B cell (primary cell): ENCODE results near the gene LSG1. TPM values are rescaled to one million over a fixed set of nuclear protein-coding genes. Genes with fewer than 3 reads are reported as not detected.

Experiments
- ATAC-seq: fragments of 200-7000 bp; cut with Tn5 transposase; one replicate; pipeline ENCODE4 v1.10.0; 2021; ENCODE audit warnings: low read depth, mild to moderate bottlenecking, moderate number of reproducible peaks, moderate library complexity
- CTCF ChIA-PET: fragments of 350-600 bp; sonication (Branson Sonifier 250); formaldehyde crosslinking; loops from one replicate; lab custom pipeline; 2021; ENCODE audit warnings: antibody characterized with exemption, inconsistent platforms; lab: Charles Lee
- POLR2A ChIA-PET: fragments of 350-600 bp; sonication (Branson Sonifier 250); formaldehyde crosslinking; loops from one replicate; lab custom pipeline; 2021; ENCODE audit warnings: antibody characterized with exemption; lab: Charles Lee
- DNase-seq: peaks from one replicate; pipeline ENCODE4 v3.0.0; 2013
- H2AFZ ChIP-seq: 2 replicates; pipeline ENCODE4 v1.6.1; 2012; ENCODE audit warnings: mild to moderate bottlenecking, low read depth, low read length; ENCODE audit not compliant: insufficient read depth, poor library complexity, severe bottlenecking
- H3K27ac ChIP-seq, 2 donors: 1 replicate in 1 of 2; 2 replicates in 1 of 2; pipeline ENCODE4 v1.5.1; 2012 to 2013; ENCODE audit warnings: low read length in 2 of 2, mild to moderate bottlenecking in 2 of 2, moderate library complexity in 1 of 2
- H3K27me3 ChIP-seq, 4 experiments: fragments of 200-600 bp in 1 of 4; sonication (generic) in 1 of 4; replicated peaks in 1 of 4; 1 replicate in 2 of 4; 2 replicates in 2 of 4; pipeline versions ENCODE4 v1.6.1 to v1.7.0; 2013 to 2016; ENCODE audit warnings: low read length in 3 of 4, mild to moderate bottlenecking in 2 of 4, mixed read lengths in 1 of 4, moderate library complexity in 1 of 4; ENCODE audit not compliant: insufficient read depth in 4 of 4, control insufficient read depth in 3 of 4; ENCODE audit errors: control extremely low read depth in 1 of 4
- H3K36me3 ChIP-seq, 2 experiments: replicated peaks in 1 of 2; 1 replicate in 1 of 2; 2 replicates in 1 of 2; pipeline versions ENCODE4 v1.6.1 to v1.7.1; 2013; ENCODE audit warnings: low read length in 1 of 2; ENCODE audit not compliant: insufficient read depth in 2 of 2, control insufficient read depth in 1 of 2; ENCODE audit errors: control extremely low read depth in 1 of 2, extremely low read depth in 1 of 2
- H3K4me1 ChIP-seq, 2 donors: fragments of 200-600 bp in 1 of 2; sonication (generic) in 1 of 2; 1 replicate in 1 of 2; 2 replicates in 1 of 2; pipeline versions ENCODE4 v1.5.1 to v1.6.1; 2013 to 2017; ENCODE audit warnings: low read length in 2 of 2; ENCODE audit not compliant: control insufficient read depth in 2 of 2, insufficient read depth in 2 of 2
- H3K4me2 ChIP-seq: replicated peaks from 2 replicates; pipeline ENCODE3; 2012; ENCODE audit warnings: mild to moderate bottlenecking, low read depth, low read length; ENCODE audit not compliant: poor library complexity, severe bottlenecking
- H3K4me3 ChIP-seq, 5 experiments: fragments of 200-600 bp in 1 of 5; sonication (generic) in 1 of 5; 1 replicate in 3 of 5; 2 replicates in 2 of 5; pipeline versions ENCODE4 v1.5.1 to v1.7.0; 2011 to 2016; ENCODE audit warnings: low read length in 4 of 5, mild to moderate bottlenecking in 4 of 5, low read depth in 2 of 5, control low read depth in 1 of 5, moderate library complexity in 1 of 5; ENCODE audit not compliant: insufficient read depth in 1 of 5; ENCODE audit errors: control extremely low read depth in 1 of 5, extremely low read depth in 1 of 5
- H3K79me2 ChIP-seq: fragments of 200-600 bp; sonication (generic); one replicate; pipeline ENCODE4 v1.6.0; 2016; ENCODE audit warnings: low read length; ENCODE audit not compliant: control insufficient read depth, insufficient read depth
- H3K9ac ChIP-seq: fragments of 200-600 bp; sonication (generic); 2 replicates; pipeline ENCODE4 v1.6.1; 2017; ENCODE audit warnings: mild to moderate bottlenecking, low read length, moderate library complexity
- H3K9me3 ChIP-seq, 3 donors: one replicate each; pipeline versions ENCODE4 v1.6.1 to v1.7.1; 2013; ENCODE audit warnings: low read length in 2 of 3; ENCODE audit not compliant: control insufficient read depth in 2 of 3, insufficient read depth in 1 of 3; ENCODE audit errors: control extremely low read depth in 1 of 3
- H4K20me1 ChIP-seq: 2 replicates; pipeline ENCODE4 v1.6.0; 2012; ENCODE audit warnings: mild to moderate bottlenecking, low read length; ENCODE audit not compliant: insufficient read depth, control insufficient read depth, poor library complexity, severe bottlenecking
- H3K27ac Mint-ChIP-seq: one replicate; pipeline ENCODE4 v1.8.0; 2021; ENCODE audit warnings: mixed read lengths
- H3K27me3 Mint-ChIP-seq: one replicate; pipeline ENCODE4 v1.8.0; 2021; ENCODE audit warnings: mixed read lengths
- H3K4me1 Mint-ChIP-seq: one replicate; pipeline ENCODE4 v1.8.0; 2021; ENCODE audit warnings: mixed read lengths
- H3K4me3 Mint-ChIP-seq: one replicate; pipeline ENCODE4 v1.8.0; 2021; ENCODE audit warnings: mixed read lengths
- H3K9me3 Mint-ChIP-seq: one replicate; pipeline ENCODE4 v1.8.0; 2022; ENCODE audit warnings: mixed read lengths; ENCODE audit not compliant: insufficient read depth
- CTCF ChIP-seq: fragments of 200-600 bp; IDR thresholded peaks from one replicate; pipeline ENCODE4 v1.8.0; 2022; ENCODE audit warnings: antibody characterized with exemption, mild to moderate bottlenecking
- EZH2 ChIP-seq: IDR thresholded peaks from 2 replicates; pipeline ENCODE4 v1.6.1; 2012; ENCODE audit warnings: borderline replicate concordance, low read depth, mild to moderate bottlenecking, moderate library complexity, low read length; ENCODE audit not compliant: insufficient read depth, poor library complexity, severe bottlenecking
- WGBS: methylation state at CpG from one replicate; pipeline ENCODE4 v1.1.5; 2013; ENCODE audit warnings: missing lambda C conversion rate; ENCODE audit not compliant: insufficient coverage; 5-methylcytosine and 5-hydroxymethylcytosine counted together
- intact Hi-C: fragments of 100-400 bp; cut with micrococcal nuclease; formaldehyde crosslinking; loops from one replicate; pipeline ENCODE4 v1.10.0; 2022
- polyA plus RNA-seq: library from polyadenylated mRNA; depleted of rRNA; stranded (reverse); fragments of >200 nt; gene quantifications from 2 replicates; pipeline ENCODE4 v1.2.3, GENCODE V29; 2012
- total RNA-seq, 2 donors: library from RNA; stranded (reverse); fragments of 120-200 nt in 1 of 2; gene quantifications; 1 replicate in 1 of 2; 2 replicates in 1 of 2; pipeline versions ENCODE4 v1.2.3 to v1.2.4, GENCODE V29; 2013 to 2022

LSG1 gene
- total and polyA plus RNA-seq, 2 donors (not counting 1 experiment from before 2014, with no cell fraction given) = 29.4 to 54.6 TPM

GRCh38 chr3:194617143-194617671 is 54.8 kb downstream of the LSG1 start:
- 95% methylated on average over 14 of the region's 14 CpGs for WGBS
- Histone ChIP-seq H3K27me3 (no peaks in the 10 kb centered on the region), H2AFZ (no peak overlapping the region), H3K36me3 (no peaks in the 10 kb centered on the region), H3K9ac (no peak overlapping the region), H3K4me3 (no peak overlapping the region), H3K9me3 (no peaks in the 10 kb centered on the region), H3K79me2 (no peaks in the 10 kb centered on the region), H3K4me1 (no peaks in the 10 kb centered on the region), H3K27ac (no peak overlapping the region), H4K20me1 (no peaks in the 10 kb centered on the region), H3K4me2 (no peak overlapping the region)
- H3K27ac Mint-ChIP-seq = no peak overlapping the region
- POLR2A ChIA-PET = no interaction called here
- no peaks in the 10 kb centered on the region for H3K4me1 Mint-ChIP-seq
- ATAC-seq = no peak
- CTCF ChIA-PET = no interaction called here
- no peaks in the 10 kb centered on the region for H3K9me3 Mint-ChIP-seq
- intact Hi-C loops = no loop called here
- TF ChIP-seq EZH2 = no peak
- TF ChIP-seq CTCF = no peak
- H3K27me3 Mint-ChIP-seq = no peaks in the 10 kb centered on the region
- no peak overlapping the region for H3K4me3 Mint-ChIP-seq
- no peak for DNase-seq

- Histone ChIP-seq H3K4me3 (no peak overlapping the region), H2AFZ (no peak overlapping the region), H3K4me2 (no peak overlapping the region), H4K20me1 (no peaks in the 10 kb centered on the region), H3K4me1 (no peaks in the 10 kb centered on the region), H3K9ac (no peak overlapping the region), H3K27me3 (no peaks in the 10 kb centered on the region), H3K9me3 (no peaks in the 10 kb centered on the region), H3K79me2 (no peaks in the 10 kb centered on the region), H3K27ac (no peak overlapping the region), H3K36me3 (no peaks in the 10 kb centered on the region)
- TF ChIP-seq CTCF (no peak), EZH2 (no peak)
- no peak overlapping the region for H3K4me3 Mint-ChIP-seq
- ATAC-seq (no peak), DNase-seq (no peak)
- intact Hi-C loops = no loop called here
- ChIA-PET POLR2A (no interaction called here), CTCF (interaction anchor here (1.0 kb wide), 1 partner anchor 21 kb away, joined by 5 read pairs; no protein-coding TSS in a partner anchor)
- H3K27me3 Mint-ChIP-seq = no peaks in the 10 kb centered on the region
- H3K27ac Mint-ChIP-seq = no peak overlapping the region
- H3K9me3 Mint-ChIP-seq = no peaks in the 10 kb centered on the region
- 96% methylated on average over 11 of the region's 11 CpGs for WGBS
- no peaks in the 10 kb centered on the region for H3K4me1 Mint-ChIP-seq
Measured at GRCh38 chr3:194615226-194615625, 56.8 kb downstream of the LSG1 start.
